ENCODE data around the gene DIPK2A. TPM values are rescaled to one million over a fixed set of nuclear protein-coding genes. Genes with fewer than 3 reads are reported as not detected.

Gene DIPK2A
- total RNA-seq, 1 donor from 2014 or later, result 9.0 TPM

Other genes starting within 250 kb of the DIPK2A start
- gene SLC9A9, start 123.4 kb upstream of the DIPK2A start, total RNA-seq, result 9.3 TPM

All from Right ventricle myocardium inferior (tissue), 1 donor.